ENCODE results near the gene GALNT6.

DNA sequence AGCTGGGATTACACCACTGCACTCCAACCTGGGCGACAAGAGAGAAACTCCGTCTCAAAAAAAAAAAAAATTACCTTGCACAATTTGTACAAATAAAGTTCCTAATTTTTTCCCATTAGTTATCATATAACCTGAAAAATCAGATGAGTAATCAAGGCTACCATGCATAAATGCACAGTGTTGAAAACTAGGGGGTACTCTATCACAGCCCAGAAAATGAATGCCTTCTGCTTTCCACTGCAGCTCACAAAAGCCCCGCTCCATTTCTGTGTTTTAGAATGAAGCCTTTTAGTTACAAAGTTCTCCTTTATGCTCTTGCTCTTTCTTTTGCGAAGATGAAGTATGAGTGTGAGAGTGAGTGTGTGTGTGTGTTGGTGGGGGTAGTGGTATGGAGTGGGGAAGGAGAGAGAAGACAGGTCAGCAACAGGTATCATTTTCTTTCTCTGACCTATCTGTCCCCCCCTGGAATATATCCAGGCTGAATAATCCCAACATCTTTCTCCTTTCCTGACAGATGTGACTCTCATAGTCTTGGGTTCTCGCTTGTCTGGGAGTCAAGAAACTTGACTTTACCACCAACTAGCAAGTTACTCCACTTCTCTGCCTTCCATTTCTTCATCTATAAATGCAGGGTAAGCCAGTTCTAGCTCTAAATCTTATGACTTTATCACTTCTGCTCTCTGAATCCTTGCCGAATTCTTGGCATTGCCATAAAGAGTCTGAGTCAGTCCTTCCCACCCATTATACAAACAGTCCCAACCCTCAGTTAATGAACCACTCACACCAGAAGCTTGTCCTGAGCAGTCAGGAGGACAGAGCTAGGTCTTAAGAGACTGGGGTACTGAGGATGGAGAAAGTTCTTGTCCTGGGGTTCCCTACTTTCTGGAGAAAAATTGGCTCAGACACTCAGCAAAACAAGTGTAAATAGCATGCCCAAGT is 83.3 kb downstream of the GALNT6 start:
- peak; percentile 41 for TF ChIP-seq FOS (IDR thresholded peaks at IDR 0.05; ENCODE audit: borderline replicate concordance, insufficient read depth, low read length)
- no peak for TF ChIP-seq CTCF (IDR thresholded peaks at IDR 0.05; ENCODE audit: extremely low read depth in 1 of 2, insufficient read depth in 1 of 2, low read depth in 1 of 2, low read length in 2 of 2)
- TF ChIP-seq POLR2A (IDR thresholded peaks at IDR 0.05; ENCODE audit: low read depth, low read length), result no peak
- TF ChIP-seq EZH2 (IDR thresholded peaks at IDR 0.05; ENCODE audit: borderline replicate concordance, low read depth, low read length, severe bottlenecking), result no peak
- TF ChIP-seq POLR2AphosphoS5 (IDR thresholded peaks at IDR 0.05; ENCODE audit: insufficient read depth, low read depth, low read length), result no peak
- no peak for TF ChIP-seq MAX (IDR thresholded peaks at IDR 0.05; ENCODE audit: insufficient read depth, insufficient read length)
- TF ChIP-seq GATA2 (IDR thresholded peaks at IDR 0.05; ENCODE audit: insufficient read depth, insufficient read length, low read depth, low read length), result no peak
